ENCODE results near the gene WWOX.

The WWOX gene

GRCh38 chr16:79096246-79096645, 996.8 kb downstream of the WWOX start:
- no peak for DNase-seq

DNA sequence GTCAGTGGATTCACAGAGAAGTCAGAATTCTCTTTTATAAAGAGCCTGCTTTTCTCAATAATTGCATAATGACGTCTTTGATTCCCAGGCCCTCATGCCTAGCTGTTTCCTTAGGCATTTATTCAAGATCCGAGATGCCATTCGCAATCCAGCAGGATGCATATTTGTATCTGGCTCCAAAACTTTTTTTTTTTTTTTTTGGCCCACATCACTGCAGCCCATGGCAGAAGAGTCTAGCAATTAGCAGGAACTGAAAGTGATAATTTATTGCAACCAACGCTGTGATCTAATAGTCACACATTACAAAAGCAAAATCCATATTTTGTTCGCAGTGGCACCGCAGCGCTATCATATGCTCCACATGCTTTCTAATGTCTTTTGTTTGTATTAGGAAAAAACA, 997.7 kb downstream of the WWOX start:
- DNase-seq: no peak

DNA sequence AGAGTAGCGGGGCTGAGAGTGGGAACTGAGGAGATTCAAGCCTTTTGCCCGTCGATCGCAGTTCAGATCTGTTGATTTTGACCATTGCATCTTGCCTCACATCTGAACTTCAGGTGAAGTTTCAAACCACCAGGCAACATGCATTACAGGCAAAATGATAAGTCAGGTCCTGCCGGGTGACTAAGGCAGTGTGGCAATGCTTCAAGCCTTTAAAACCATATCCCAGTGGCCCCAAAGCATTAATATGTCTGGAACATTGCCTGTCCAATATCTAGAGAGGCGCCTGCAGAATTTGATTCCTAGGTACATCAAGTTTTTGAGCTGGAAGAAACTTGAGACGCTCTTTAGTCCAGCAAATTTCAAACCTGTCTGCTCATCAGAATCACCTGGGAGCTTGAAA, 998.3 kb downstream of the WWOX start:
- DNase-seq: no peak

- DNase-seq: no peak
Measured at GRCh38 chr16:79098907-79099306, 999.5 kb downstream of the WWOX start.

GRCh38 chr16:79099716-79100115, 1000.3 kb downstream of the WWOX start:
- no peak for DNase-seq

DNA sequence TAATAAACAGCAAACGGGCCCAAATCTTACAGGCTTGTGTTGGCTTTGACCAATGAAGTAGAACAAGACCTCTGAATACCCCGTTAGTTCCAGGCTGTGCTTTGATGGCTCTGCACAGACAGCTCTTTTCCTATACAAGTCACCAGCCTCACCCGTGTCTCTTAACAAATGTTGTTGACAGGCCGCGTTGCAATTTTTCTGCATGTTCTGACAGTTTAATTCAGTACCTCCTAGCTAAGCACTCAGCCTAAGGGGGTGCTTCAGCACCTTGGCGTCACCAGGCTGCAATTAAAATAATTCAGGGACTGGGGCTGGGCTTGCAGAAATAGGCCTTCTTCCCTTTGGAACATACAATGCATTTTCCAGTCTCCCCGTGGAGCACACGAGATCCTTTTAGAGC, 1001.0 kb downstream of the WWOX start:
- DNase-seq: no peak

DNA sequence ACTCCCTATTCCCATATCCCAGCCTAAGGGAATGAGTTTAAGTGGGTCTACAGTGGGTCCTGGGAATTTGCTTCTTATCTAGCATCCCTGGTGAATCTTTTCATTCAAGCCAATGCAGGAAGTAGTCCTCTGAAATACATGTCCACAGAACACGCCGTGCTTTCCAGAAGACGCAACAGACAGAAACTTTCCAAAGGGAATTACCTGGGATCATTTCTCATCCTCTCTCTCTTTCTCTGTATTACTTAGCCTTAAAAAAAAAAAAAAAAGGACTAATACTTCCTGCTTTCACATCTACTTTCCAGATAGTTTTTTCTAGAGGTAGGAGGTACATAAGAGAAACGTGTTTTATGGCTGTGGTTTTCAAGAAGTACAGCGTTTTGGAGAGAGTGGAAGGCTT, 1002.0 kb downstream of the WWOX start:
- DNase-seq: no peak

DNA sequence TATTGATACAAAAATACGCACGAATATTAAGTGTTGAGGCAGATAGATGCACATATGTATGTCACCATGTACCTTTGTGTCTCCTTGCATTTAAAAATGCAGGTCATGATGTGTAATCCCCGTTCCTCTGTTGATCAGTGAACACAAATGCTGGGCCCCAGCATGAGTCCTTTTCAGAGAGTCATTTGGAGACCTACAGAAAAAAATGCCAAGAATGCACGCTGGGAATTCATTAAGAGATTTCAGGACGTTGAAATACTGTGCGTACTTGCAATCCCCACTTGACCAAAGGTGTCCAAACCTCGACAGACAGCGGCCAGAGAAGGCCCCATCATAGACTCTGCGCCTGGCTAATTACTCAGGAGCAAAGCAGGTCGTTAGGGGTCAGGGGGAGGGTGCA, 1005.1 kb downstream of the WWOX start:
- no peak for DNase-seq

DNA sequence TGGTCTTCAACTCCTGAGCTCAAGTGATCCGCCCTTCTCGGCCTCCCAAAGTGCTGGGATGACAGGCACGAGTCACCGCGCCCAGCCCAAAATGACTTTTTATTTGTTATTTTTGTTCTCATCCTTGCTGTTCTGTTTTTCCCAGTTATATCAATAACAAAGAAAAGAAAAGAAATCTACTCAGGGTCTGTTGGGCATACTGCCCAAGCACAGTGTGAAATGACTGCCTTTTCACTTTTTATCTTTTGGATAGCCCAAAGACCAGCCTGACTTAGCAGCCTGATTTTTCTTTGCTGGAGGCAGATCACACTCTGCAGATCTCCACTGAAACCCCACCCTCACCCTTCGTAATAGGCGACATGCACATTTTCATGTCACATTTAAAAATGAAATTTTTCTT, 1007.8 kb downstream of the WWOX start:
- DNase-seq: no peak

DNA sequence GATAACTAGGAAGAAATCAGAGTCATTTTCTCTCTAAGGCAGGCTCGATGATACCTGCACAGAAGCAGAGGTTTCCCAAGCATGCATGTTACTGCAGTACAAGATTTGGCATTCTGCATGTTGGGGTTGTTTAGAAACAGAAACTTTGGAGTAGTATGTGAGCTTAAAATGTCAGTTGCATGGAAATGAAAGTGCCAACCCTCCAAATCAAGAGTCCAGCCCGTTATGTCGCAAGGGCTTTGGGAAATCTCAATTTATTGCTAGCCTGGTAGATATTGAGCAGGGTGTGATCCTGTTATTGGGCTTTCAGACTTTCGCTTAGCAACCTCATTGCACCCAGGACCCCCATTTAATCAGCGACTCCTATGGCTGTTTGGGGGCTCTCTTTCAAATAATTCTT, 1010.3 kb downstream of the WWOX start:
- no peak for DNase-seq

DNA sequence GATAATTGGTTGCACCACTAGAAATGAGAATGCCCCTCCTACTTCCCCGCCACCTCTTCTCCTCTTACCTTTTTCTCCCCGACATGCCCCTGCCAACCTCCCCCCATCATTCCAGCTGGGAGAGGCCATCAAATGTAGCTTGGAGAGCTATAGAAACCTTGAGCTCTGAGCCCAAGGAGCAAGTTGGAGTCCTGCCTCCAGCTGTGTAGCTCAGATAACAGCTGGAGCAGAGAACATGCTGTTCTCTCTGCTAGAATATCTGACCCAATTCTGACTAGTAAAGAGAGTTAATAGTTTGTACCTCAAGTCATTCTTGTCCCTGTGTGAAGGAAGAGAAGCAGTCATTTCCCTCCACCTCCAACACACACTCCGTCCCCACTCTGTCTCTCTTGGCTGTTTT, 1010.8 kb downstream of the WWOX start:
- DNase-seq: no peak

DNA sequence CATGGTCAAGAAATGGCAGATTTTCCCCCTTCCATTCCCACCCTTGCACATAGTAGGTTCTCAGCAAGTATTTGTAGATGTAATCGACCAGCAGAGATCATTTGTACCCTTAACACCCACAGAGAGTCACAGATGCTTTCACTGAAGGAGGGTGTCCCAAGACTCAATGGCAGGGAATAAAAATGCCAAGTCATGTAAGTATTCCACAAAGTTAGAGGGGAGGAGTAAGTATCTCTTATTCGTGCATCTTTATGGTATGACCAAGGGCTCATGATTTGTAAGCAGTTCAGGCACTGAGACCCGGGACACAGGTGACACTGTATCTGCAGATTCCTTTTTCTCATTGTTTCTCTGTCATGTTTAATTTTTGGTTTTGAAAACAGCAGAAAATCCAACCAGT, 1011.5 kb downstream of the WWOX start:
- no peak for DNase-seq

DNA sequence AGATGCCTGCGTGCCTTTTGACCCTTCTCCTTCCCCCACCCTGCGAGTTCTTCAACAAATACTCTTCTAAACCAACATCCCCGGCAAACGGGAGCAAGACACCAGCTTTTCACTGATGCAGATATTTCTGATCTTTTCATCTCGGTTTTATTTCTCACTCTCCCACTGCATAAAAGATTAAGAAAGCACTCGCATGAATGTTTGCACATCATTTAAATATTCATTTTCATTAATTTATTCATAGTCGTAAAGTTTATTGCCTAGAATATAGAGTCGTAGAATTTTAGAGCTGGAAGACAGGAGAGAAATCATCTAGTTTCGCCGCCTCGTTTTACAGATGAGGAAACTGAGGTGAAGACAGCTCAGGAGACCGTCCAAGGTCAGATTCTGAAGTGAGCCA, 1013.0 kb downstream of the WWOX start:
- DNase-seq: no peak

GRCh38 chr16:79113826-79114225, 1014.4 kb downstream of the WWOX start:
- DNase-seq: no peak

DNA sequence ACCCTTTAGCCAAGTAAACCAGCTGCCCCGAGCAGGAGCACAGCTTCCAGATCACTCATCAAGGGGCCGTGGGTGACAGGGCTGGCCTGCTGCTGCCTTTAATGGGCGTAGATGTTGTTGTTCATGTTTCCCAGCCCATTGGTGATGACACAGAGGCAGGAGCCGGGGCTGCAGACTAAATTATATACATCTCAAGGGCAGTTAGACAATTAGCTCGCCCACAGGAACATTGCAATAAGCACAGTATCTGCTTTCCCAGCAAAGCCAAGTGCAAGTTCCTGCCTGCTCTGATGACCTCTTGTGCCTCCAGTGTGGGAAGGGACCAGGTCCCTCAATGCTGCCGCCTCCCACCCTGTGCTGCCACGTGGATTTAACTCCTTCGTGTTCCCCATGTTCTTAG, 1015.3 kb downstream of the WWOX start:
- no peak for DNase-seq

- no peak for DNase-seq
Measured at GRCh38 chr16:79121906-79122305, 1022.5 kb downstream of the WWOX start.

DNA sequence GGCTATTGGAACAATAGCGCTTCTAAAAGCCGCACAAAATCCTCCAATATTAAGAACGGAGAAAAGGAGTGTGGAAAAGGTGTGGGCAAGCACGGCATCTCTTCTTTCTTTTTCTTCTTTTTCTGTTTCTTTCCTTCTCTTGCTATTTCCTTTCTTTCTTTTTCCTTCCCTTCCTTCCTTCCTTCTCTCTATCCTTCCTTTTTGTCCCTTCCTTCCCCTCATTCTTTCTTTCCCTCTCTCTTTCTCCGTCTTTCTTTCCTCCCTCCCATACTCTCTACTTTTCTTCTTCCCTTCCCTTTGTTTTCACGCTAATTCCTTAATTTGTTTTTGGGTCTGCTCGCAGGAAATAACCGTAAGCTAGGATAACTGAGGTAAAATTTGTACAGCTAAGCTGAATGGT, 1022.9 kb downstream of the WWOX start:
- DNase-seq: no peak

DNA sequence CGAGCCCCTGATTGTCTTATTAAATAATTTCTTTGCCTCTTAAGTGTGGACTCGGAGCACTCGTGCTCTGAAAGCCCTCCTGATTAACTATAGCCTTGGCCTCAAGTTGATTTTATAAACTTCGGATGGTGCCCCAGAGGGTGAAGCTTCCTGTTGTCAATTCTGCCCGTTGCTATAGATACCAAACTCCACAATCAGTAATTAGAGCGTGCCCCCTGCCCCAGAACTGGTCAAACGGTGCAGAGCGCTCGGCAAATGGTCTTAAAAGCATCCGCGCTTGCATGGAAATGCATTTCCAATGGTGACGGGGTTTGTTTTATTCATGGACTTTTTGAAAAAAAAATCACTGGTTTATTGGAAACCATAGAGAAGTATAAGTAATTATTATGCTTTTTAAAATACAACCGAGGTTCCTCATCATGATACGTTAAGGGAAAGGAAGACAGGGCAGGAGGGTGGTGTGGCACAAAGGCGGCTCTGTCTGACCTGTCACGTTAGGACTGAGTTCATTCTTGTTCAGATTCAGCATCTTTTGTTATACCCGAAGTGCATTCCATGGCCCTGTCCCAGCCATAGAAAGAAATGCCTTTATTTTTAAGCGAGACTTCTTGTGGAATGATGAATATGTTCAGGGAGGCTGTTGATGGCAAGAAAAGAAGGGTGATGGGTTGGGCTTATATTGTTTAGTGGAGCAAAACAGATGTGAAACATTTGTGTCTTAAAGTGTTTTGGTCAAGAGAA, 1024.7 kb downstream of the WWOX start:
- DNase-seq: no peak

DNA sequence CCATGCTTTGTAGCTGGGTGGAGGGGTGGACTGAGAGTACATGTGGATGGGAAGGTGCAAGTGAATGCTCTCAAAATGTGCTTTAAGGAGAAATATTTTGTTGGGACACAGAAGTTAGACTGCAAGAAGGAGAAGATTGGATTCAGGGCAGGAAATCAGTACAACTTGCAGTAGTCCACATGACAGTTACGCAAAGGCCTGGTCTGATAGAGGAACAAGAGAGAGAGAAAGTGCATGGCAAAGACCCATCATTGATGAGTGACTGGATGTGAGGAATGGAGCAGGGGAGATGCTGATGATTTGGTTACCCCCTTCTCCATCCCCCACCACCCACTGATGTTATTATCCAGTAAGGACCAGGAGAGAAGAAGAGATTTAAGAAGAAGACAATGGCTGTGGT, 1028.3 kb downstream of the WWOX start:
- DNase-seq: no peak

- DNase-seq: no peak
Measured at GRCh38 chr16:79128706-79129105, 1029.3 kb downstream of the WWOX start.

GRCh38 chr16:79130616-79131015, 1031.2 kb downstream of the WWOX start:
- DNase-seq: no peak

DNA sequence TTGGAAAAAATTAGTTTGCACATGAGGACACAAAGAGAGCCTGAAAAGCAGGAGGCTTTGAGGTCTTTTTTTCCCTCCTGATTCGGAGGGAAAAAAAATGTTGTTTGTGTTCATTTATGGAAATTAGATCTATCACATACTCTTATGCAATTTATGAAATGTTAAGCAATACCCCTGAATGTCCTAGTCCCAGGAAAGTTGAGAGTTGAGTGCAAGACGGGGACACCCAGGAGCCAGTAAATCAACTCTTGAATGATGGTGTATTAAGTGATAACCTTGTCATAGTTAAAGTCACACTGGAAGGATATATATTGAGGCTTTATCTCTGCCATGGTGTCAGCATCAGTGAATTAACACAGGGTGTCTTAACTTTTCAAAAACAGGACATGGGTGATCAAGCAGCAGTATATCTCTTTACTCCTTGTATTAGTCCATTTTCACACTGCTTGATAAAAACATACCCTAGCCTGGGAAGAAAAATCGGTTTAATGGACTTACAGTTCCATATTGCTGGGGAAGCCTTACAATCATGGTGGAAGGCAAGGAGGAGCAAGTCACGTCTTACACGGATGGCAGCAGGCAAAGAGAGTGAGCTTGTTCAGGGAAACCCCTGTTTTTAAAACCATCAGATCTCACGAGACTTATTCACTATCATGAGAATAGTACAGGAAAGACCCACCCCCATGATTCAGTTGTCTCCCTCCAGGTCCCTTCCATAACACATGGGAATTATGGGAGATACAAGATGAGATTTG, 1032.0 kb downstream of the WWOX start:
- DNase-seq: no peak

DNA sequence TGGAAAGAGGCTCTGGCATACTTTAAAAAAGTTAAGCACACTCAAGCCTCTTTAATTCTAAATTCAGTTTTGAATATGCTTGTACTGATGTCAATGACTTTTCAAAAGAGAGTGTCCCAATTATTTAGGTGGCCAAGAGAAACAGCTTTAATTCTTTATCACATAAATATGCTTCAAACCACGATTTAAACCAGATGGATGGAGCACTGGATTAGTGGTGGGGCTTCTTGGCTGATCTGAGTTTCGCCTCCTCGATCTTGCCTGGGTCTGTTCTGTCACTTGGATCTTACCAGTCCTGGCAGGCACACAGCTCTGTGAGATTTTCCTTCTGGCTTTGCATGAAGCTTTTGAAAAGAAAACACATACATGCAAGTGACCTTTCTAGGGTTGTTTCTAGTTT, 1033.2 kb downstream of the WWOX start:
- DNase-seq: no peak

- DNase-seq: no peak
Measured at GRCh38 chr16:79134300-79134699, 1034.8 kb downstream of the WWOX start.

GRCh38 chr16:79136955-79137354, 1037.5 kb downstream of the WWOX start:
- DNase-seq: no peak

Data from NCI-H524 treated with DMSO at 0.1 percent for 48 hours (cell line).